K562 (cell line): Measurements from ENCODE around the gene MTA1. TPM values are rescaled to one million over a fixed set of nuclear protein-coding genes. Genes with fewer than 3 reads are reported as not detected.

ENCODE experiments used
- CREB1 ChIP-seq, 2 experiments: sonication (generic) in 1 of 2; formaldehyde crosslinking in 1 of 2; IDR thresholded peaks; 2 replicates each; pipeline versions ENCODE4 v1.6.1 to v1.8.0; 2012 to 2022; ENCODE audit warnings: inconsistent platforms in 1 of 2, mild to moderate bottlenecking in 1 of 2, missing genetic modification reagents in 1 of 2, moderate library complexity in 1 of 2
- DDX20 ChIP-seq: fragments of 450-650 bp; IDR thresholded peaks from 2 replicates; pipeline ENCODE4 v1.6.1; 2016; ENCODE audit warnings: missing genetic modification characterization, low read depth, mild to moderate bottlenecking, missing compliant biosample characterization, moderate library complexity
- KDM4B ChIP-seq, 2 experiments: fragments of 450-650 bp in 1 of 2; sonication (generic) in 1 of 2; IDR thresholded peaks; 2 replicates each; pipeline ENCODE4 v1.6.1; 2016 to 2017; ENCODE audit warnings: borderline replicate concordance in 2 of 2, antibody characterized with exemption in 1 of 2, low read depth in 1 of 2, mild to moderate bottlenecking in 1 of 2
- KDM5B ChIP-seq: fragments of 200-600 bp; sonication (generic); IDR thresholded peaks from 2 replicates; pipeline ENCODE4 v1.6.1; 2012; ENCODE audit warnings: low read depth, mild to moderate bottlenecking, moderate library complexity, low read length, control low read depth, inconsistent platforms; ENCODE audit not compliant: insufficient replicate concordance
- TCF7 ChIP-seq: sonication (generic); IDR thresholded peaks from 2 replicates; pipeline ENCODE4 v1.6.1; 2016; ENCODE audit warnings: antibody characterized with exemption, borderline replicate concordance
- polyA plus RNA-seq, 8 experiments: library from polyadenylated mRNA; depleted of rRNA in 4 of 8; stranded (reverse) in 5 of 8; unstranded in 3 of 8; fragments of >200 nt; fragmentation: Nextera tagmentation in 2 of 8; fragmentation: Illumina TruSeq in 1 of 8; extraction: Ambion mirVana in 2 of 8; extraction: Trizol in 1 of 8; gene quantifications; 2 replicates each; pipeline versions ENCODE4 v1.2.1 to v1.2.3, GENCODE V29; 2011 to 2014; ENCODE audit warnings: inconsistent platforms in 1 of 8, missing spikeins in 1 of 8
- total RNA-seq, 7 experiments: library from RNA; depleted of rRNA in 6 of 7; stranded (reverse); fragments of >200 nt in 6 of 7; fragmentation: Illumina TruSeq in 2 of 7; extraction: Trizol in 2 of 7; gene quantifications; 2 replicates each; pipeline versions ENCODE4 v1.2.1 to v1.2.3, GENCODE V29; 2011 to 2021; ENCODE audit warnings: low replicate concordance in 1 of 7
- TF ChIP-seq, protein P1 (sequence below): fragments of 450-650 bp; IDR thresholded peaks from 2 replicates; pipeline ENCODE4 v1.6.1; 2016; ENCODE audit warnings: mild to moderate bottlenecking, moderate library complexity
- TF ChIP-seq, protein P2 (sequence below): sonication (generic); IDR thresholded peaks from 2 replicates; pipeline ENCODE4 v1.6.1; 2016
- TF ChIP-seq, protein P3 (sequence below), 3 experiments: fragments of 200-800 bp in 1 of 3; fragments of 250-450 bp in 1 of 3; fragments of 450-650 bp in 1 of 3; sonication (Bioruptor Pico) in 1 of 3; sonication (Bioruptor generic) in 1 of 3; formaldehyde crosslinking in 1 of 3; IDR thresholded peaks; 2 replicates each; pipeline versions ENCODE4 v1.6.1 to v1.8.0; 2016 to 2022; ENCODE audit warnings: mild to moderate bottlenecking in 2 of 3, missing genetic modification characterization in 2 of 3, missing compliant biosample characterization in 1 of 3, moderate library complexity in 1 of 3

Gene MTA1
- total and polyA plus RNA-seq, 9 of the 15 experiments (the other 6 are each of a cell fraction or from before 2014, with no cell fraction given) = 0.13 to 118 (median 32.3) TPM

DNA sequence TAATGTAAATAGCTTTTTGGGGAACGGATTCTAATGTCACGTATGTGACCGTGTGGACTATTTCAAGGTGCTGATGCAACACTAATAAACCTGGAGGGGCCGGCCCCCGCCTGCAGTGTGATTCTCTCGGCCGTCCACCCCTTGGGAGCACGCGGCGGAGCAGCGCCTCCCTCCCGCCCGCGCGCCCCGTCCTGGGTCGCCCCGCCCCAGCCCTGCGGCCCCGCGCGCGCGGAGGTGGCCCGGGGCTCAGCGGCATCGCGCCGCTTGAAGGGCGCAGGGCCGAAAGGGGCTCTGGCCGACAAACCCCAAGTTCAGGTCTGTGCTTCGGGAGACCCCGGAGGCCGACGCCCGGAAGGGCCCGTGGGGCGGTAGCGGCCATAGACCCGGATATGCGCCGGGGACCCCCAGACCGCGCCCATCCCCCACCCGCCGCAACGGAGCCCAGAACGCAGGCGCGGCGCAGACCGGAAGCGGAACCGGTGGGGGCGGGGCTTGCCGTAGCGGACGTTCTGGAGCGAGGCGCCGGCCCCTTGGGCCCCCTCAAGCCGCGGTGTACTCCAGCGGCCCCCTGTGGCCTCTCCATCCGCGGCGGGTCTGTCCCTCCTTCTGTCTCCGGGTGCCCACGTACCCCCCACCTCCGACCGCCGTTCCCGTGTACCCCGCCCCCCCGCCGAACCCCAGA is 21.4 kb upstream of the MTA1 start, which contains the start of gene TEX22 (continued):
- TF ChIP-seq KDM4B (IDR thresholded peaks at IDR 0.05; ENCODE audit: borderline replicate concordance in 2 of 2, low read depth in 1 of 2) (no peak), CREB1 (IDR thresholded peaks at IDR 0.05) (no peak), CREB1 (CRISPR knock-in tag; IDR thresholded peaks at IDR 0.05) (no peak), KDM5B (no peak), DDX20 (tag) (no peak), TCF7 (no peak)
- TF ChIP-seq, protein P1, sequence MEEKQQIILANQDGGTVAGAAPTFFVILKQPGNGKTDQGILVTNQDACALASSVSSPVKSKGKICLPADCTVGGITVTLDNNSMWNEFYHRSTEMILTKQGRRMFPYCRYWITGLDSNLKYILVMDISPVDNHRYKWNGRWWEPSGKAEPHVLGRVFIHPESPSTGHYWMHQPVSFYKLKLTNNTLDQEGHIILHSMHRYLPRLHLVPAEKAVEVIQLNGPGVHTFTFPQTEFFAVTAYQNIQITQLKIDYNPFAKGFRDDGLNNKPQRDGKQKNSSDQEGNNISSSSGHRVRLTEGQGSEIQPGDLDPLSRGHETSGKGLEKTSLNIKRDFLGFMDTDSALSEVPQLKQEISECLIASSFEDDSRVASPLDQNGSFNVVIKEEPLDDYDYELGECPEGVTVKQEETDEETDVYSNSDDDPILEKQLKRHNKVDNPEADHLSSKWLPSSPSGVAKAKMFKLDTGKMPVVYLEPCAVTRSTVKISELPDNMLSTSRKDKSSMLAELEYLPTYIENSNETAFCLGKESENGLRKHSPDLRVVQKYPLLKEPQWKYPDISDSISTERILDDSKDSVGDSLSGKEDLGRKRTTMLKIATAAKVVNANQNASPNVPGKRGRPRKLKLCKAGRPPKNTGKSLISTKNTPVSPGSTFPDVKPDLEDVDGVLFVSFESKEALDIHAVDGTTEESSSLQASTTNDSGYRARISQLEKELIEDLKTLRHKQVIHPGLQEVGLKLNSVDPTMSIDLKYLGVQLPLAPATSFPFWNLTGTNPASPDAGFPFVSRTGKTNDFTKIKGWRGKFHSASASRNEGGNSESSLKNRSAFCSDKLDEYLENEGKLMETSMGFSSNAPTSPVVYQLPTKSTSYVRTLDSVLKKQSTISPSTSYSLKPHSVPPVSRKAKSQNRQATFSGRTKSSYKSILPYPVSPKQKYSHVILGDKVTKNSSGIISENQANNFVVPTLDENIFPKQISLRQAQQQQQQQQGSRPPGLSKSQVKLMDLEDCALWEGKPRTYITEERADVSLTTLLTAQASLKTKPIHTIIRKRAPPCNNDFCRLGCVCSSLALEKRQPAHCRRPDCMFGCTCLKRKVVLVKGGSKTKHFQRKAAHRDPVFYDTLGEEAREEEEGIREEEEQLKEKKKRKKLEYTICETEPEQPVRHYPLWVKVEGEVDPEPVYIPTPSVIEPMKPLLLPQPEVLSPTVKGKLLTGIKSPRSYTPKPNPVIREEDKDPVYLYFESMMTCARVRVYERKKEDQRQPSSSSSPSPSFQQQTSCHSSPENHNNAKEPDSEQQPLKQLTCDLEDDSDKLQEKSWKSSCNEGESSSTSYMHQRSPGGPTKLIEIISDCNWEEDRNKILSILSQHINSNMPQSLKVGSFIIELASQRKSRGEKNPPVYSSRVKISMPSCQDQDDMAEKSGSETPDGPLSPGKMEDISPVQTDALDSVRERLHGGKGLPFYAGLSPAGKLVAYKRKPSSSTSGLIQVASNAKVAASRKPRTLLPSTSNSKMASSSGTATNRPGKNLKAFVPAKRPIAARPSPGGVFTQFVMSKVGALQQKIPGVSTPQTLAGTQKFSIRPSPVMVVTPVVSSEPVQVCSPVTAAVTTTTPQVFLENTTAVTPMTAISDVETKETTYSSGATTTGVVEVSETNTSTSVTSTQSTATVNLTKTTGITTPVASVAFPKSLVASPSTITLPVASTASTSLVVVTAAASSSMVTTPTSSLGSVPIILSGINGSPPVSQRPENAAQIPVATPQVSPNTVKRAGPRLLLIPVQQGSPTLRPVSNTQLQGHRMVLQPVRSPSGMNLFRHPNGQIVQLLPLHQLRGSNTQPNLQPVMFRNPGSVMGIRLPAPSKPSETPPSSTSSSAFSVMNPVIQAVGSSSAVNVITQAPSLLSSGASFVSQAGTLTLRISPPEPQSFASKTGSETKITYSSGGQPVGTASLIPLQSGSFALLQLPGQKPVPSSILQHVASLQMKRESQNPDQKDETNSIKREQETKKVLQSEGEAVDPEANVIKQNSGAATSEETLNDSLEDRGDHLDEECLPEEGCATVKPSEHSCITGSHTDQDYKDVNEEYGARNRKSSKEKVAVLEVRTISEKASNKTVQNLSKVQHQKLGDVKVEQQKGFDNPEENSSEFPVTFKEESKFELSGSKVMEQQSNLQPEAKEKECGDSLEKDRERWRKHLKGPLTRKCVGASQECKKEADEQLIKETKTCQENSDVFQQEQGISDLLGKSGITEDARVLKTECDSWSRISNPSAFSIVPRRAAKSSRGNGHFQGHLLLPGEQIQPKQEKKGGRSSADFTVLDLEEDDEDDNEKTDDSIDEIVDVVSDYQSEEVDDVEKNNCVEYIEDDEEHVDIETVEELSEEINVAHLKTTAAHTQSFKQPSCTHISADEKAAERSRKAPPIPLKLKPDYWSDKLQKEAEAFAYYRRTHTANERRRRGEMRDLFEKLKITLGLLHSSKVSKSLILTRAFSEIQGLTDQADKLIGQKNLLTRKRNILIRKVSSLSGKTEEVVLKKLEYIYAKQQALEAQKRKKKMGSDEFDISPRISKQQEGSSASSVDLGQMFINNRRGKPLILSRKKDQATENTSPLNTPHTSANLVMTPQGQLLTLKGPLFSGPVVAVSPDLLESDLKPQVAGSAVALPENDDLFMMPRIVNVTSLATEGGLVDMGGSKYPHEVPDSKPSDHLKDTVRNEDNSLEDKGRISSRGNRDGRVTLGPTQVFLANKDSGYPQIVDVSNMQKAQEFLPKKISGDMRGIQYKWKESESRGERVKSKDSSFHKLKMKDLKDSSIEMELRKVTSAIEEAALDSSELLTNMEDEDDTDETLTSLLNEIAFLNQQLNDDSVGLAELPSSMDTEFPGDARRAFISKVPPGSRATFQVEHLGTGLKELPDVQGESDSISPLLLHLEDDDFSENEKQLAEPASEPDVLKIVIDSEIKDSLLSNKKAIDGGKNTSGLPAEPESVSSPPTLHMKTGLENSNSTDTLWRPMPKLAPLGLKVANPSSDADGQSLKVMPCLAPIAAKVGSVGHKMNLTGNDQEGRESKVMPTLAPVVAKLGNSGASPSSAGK = peak; percentile 93
- TF ChIP-seq, protein P2, sequence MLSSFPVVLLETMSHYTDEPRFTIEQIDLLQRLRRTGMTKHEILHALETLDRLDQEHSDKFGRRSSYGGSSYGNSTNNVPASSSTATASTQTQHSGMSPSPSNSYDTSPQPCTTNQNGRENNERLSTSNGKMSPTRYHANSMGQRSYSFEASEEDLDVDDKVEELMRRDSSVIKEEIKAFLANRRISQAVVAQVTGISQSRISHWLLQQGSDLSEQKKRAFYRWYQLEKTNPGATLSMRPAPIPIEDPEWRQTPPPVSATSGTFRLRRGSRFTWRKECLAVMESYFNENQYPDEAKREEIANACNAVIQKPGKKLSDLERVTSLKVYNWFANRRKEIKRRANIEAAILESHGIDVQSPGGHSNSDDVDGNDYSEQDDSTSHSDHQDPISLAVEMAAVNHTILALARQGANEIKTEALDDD = no peak
- TF ChIP-seq, protein P3, sequence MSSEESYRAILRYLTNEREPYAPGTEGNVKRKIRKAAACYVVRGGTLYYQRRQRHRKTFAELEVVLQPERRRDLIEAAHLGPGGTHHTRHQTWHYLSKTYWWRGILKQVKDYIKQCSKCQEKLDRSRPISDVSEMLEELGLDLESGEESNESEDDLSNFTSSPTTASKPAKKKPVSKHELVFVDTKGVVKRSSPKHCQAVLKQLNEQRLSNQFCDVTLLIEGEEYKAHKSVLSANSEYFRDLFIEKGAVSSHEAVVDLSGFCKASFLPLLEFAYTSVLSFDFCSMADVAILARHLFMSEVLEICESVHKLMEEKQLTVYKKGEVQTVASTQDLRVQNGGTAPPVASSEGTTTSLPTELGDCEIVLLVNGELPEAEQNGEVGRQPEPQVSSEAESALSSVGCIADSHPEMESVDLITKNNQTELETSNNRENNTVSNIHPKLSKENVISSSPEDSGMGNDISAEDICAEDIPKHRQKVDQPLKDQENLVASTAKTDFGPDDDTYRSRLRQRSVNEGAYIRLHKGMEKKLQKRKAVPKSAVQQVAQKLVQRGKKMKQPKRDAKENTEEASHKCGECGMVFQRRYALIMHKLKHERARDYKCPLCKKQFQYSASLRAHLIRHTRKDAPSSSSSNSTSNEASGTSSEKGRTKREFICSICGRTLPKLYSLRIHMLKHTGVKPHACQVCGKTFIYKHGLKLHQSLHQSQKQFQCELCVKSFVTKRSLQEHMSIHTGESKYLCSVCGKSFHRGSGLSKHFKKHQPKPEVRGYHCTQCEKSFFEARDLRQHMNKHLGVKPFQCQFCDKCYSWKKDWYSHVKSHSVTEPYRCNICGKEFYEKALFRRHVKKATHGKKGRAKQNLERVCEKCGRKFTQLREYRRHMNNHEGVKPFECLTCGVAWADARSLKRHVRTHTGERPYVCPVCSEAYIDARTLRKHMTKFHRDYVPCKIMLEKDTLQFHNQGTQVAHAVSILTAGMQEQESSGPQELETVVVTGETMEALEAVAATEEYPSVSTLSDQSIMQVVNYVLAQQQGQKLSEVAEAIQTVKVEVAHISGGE (CRISPR knock-in tag; IDR thresholded peaks at IDR 0.05) = peak in 2 of 3 experiments; percentile 51 to 80; a peak in 3 of 6 replicates
